ENCODE results near the gene PCDHGA7. TPM values are rescaled to one million over a fixed set of nuclear protein-coding genes. Genes with fewer than 3 reads are reported as not detected.

The PCDHGA7 gene
- total RNA-seq, 1 donor from 2014 or later = 0.31 TPM

- TF ChIP-seq, protein P1, sequence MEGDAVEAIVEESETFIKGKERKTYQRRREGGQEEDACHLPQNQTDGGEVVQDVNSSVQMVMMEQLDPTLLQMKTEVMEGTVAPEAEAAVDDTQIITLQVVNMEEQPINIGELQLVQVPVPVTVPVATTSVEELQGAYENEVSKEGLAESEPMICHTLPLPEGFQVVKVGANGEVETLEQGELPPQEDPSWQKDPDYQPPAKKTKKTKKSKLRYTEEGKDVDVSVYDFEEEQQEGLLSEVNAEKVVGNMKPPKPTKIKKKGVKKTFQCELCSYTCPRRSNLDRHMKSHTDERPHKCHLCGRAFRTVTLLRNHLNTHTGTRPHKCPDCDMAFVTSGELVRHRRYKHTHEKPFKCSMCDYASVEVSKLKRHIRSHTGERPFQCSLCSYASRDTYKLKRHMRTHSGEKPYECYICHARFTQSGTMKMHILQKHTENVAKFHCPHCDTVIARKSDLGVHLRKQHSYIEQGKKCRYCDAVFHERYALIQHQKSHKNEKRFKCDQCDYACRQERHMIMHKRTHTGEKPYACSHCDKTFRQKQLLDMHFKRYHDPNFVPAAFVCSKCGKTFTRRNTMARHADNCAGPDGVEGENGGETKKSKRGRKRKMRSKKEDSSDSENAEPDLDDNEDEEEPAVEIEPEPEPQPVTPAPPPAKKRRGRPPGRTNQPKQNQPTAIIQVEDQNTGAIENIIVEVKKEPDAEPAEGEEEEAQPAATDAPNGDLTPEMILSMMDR (conservative IDR thresholded peaks at IDR 0.05) = no peak
- H3K4me1 Mint-ChIP-seq (ENCODE audit: unreplicated experiment) = no peaks in the 10 kb centered on the region
- H3K9me3 Mint-ChIP-seq = peaks cover 14% of the 10 kb centered on the region
- H3K36me3 Mint-ChIP-seq = no peaks in the 10 kb centered on the region
- no peak overlapping the region for H3K27ac Mint-ChIP-seq
- H3K4me3 Mint-ChIP-seq = no peak overlapping the region
- no peaks in the 10 kb centered on the region for H3K27me3 Mint-ChIP-seq
- DNase-seq (ENCODE audit: extremely low spot score, unreplicated experiment) = no peak
Measured at GRCh38 chr5:141362719-141363118, 19.8 kb upstream of the PCDHGA7 start.

- peaks cover 10% of the 10 kb centered on the region for H3K9me3 Mint-ChIP-seq
- TF ChIP-seq, protein P1 (conservative IDR thresholded peaks at IDR 0.05) = no peak
- H3K27ac Mint-ChIP-seq = no peak within 1 kb of the TSS
- H3K4me3 Mint-ChIP-seq = no peak within 1 kb of the TSS
- H3K27me3 Mint-ChIP-seq = no peaks in the 10 kb centered on the region
- H3K36me3 Mint-ChIP-seq = no peaks in the 10 kb centered on the region
- DNase-seq (ENCODE audit: extremely low spot score, unreplicated experiment) = no peak
- no peaks in the 10 kb centered on the region for H3K4me1 Mint-ChIP-seq (ENCODE audit: unreplicated experiment)
Measured at GRCh38 chr5:141363952-141364660, 18.4 kb upstream of the PCDHGA7 start, which contains the start of gene PCDHGA5. TSS of gene PCDHGA5 (plus strand) at chr5:141364162. CDS start at chr5:141364331, 169 bp downstream.

- Mint-ChIP-seq H3K4me3 (no peak overlapping the region), H3K27ac (no peak overlapping the region), H3K36me3 (no peaks in the 10 kb centered on the region), H3K9me3 (peaks cover 5% of the 10 kb centered on the region), H3K27me3 (no peaks in the 10 kb centered on the region), H3K4me1 (ENCODE audit: unreplicated experiment) (no peaks in the 10 kb centered on the region)
- no peak for DNase-seq (ENCODE audit: extremely low spot score, unreplicated experiment)
- TF ChIP-seq, protein P1 (conservative IDR thresholded peaks at IDR 0.05) = no peak
Measured at GRCh38 chr5:141366016-141366896, 16.3 kb upstream of the PCDHGA7 start.

DNA sequence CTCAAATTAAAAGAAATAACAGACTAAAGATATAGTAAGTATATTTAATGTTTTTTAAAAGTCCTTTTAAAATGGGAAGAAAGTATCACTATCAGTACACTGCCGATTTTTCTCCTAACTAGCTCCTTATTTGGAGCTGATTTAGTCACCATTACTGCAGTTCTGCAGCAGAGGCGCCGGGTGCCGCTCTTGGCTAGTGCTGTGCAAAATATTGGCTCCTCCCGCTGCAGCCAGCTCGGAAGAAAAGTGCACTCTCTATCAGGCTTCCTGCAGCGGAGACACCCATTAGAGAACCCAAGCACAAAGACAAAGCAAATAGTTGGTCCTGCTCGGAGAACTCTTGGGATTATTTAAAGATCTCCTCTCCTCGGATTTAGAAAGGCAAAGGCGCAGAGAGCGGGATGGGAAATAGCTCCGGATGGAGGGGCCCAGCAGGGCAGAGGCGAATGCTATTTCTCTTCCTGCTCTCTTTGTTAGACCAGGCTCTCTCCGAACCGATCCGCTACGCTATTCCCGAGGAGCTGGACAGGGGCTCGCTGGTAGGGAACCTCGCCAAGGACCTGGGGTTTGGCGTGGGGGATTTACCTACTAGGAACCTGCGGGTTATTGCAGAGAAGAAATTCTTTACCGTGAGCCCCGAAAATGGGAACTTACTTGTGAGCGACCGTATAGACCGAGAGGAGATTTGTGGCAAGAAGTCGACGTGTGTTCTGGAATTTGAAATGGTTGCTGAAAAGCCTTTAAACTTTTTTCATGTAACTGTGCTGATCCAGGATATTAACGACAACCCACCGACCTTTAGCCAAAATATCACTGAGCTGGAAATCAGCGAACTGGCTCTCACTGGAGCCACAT is 12.3 kb upstream of the PCDHGA7 start, which contains the start of gene PCDHGB3:
Gene PCDHGB3, plus strand, starts transcription at position 249 of the 855 bp plus-strand sequence. Its CDS starts 153 bp downstream, at position 402.
- H3K27me3 Mint-ChIP-seq = no peaks in the 10 kb centered on the region
- no peak for DNase-seq (ENCODE audit: extremely low spot score, unreplicated experiment)
- TF ChIP-seq, protein P1 (conservative IDR thresholded peaks at IDR 0.05) = no peak
- peaks cover 4% of the 10 kb centered on the region for H3K9me3 Mint-ChIP-seq
- H3K36me3 Mint-ChIP-seq = peaks cover 3% of the 10 kb centered on the region
- H3K4me3 Mint-ChIP-seq = no peak within 1 kb of the TSS
- no peaks in the 10 kb centered on the region for H3K4me1 Mint-ChIP-seq (ENCODE audit: unreplicated experiment)
- H3K27ac Mint-ChIP-seq = no peak within 1 kb of the TSS

All from type B pancreatic cell (in vitro differentiated cells).